Measurements from ENCODE around the gene SLC25A47. TPM values are rescaled to one million over a fixed set of nuclear protein-coding genes. Genes with fewer than 3 reads are reported as not detected.
A peak's percentile ranks its signal among the peaks of the same experiment; 100 is the strongest.
"Not testable (repeated sequence)": the region's sequence is repeated elsewhere in the genome, so short reads cannot be mapped to it uniquely, and the experiment has no call there.

SLC25A47 gene
- polyA plus RNA-seq, 4 donors, result 0.05 TPM; not detected in 3

DNA sequence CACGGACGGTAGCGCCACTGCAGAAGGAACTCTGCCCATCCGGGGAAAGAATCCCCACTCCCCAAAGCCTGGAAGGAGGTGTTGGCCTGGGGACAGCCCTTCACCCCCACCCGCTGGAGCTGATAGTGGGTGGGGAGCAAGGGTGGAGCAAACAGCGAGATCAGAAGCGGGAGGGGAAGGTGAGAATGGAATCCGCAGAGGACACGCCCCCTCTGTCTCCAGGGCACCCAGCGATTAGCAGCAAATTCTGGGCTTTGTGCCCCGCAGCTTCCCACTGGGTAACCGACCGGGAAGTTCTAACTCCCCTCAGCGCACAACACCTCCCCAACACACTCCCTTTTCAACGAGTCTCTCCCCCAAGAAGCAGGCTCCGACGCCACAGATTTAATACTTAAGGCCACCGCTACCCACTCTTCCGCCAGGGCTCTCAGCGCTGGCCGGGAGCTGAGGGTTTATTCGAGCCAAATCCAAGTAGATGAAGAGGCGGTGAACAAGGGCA lies 18.3 kb upstream of the SLC25A47 start:
- DNase-seq (ENCODE audit: low read depth in 4 of 4, low spot score in 3 of 4), result no peak

DNA sequence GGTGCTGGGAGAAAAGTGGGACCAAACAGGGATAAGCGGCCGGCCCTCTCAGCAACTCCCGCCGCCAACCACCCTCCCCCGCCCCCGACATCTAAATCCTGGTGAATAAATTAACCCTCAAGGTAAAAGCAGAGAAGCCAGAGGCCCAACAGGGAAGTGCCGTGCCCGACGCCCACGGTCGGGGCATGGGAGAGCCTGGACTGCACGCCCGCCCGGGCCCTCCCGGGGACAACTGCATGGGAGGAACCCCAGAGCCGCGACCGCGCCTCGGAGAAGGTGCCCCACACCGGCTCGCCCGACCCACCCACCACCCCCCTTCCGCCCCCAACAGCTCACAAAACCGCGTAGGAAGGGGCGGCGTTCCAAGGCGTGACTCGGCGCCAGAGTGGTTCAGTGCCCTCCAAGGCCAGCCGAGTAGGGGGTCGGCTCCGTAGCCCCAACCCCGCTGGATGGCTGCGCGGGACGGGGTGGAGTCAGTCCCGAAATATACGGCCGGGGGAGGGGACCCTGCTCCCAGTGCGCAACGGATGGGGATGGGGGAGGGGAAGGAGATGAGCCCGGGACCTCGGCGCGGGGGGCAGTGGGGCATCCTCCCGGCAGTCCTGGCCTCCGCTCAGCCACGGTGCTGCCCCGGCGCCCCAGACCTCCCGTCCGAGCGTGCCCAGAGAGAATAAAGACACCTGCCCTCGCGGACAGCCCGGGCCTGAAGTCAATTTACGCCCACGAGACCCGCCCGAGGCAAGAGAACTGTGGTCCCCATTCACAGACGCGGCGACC lies 17.6 kb upstream of the SLC25A47 start:
- DNase-seq (ENCODE audit: low read depth in 4 of 4, low spot score in 3 of 4), result no peak

DNA sequence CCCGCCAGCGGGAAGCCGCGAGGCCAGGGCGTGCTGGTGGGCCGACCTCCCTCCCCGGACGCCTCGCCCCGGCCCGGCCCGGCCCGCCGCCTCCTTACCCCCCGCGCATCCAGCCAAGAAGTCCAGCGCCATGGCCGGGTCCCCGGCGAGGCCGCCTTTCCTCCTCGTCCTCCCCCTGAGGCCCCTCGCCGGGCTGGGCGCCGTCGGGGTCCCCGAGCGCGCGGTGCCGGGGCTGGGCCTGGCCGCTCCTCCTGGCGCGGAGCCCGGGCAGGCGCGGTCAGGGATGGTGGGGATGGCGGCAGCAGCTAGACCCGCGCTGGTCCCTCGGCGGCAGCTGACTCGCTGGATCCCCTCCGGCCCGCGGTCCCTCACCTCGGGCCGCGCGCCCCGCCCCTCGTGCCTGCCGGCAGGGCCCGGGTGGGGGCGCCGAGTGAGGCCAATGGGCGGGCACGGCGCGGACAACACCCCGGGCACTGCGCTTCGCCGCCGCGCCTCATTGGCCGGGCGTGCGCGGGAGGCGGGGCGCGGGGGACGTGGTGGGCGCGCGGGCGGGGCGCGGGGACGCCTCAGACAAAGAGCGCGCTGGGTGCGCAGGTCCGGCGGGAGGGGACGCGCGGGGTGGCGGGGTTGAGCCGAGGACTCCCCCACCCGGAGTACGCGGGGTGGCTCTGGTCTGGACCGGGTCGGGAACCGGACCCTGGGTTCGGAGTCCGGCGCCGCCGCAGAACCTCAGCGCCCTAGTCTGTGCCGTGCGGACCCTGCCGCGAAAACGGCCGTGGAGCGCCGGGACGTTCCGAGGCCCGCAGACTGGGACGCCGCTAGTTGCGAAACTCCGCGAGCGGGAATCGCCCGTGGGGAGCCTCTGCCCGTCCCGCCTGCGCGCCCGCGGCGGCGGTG lies 16.8 kb upstream of the SLC25A47 start, which contains the start of gene SLC25A29:
SLC25A29 (minus strand) TSS at position 344 of the 897 bp plus-strand sequence; CDS start at position 132, 212 bp downstream.
- peak; percentile 68 to 82 (median 78) for DNase-seq (ENCODE audit: low read depth in 4 of 4, low spot score in 3 of 4)

DNA sequence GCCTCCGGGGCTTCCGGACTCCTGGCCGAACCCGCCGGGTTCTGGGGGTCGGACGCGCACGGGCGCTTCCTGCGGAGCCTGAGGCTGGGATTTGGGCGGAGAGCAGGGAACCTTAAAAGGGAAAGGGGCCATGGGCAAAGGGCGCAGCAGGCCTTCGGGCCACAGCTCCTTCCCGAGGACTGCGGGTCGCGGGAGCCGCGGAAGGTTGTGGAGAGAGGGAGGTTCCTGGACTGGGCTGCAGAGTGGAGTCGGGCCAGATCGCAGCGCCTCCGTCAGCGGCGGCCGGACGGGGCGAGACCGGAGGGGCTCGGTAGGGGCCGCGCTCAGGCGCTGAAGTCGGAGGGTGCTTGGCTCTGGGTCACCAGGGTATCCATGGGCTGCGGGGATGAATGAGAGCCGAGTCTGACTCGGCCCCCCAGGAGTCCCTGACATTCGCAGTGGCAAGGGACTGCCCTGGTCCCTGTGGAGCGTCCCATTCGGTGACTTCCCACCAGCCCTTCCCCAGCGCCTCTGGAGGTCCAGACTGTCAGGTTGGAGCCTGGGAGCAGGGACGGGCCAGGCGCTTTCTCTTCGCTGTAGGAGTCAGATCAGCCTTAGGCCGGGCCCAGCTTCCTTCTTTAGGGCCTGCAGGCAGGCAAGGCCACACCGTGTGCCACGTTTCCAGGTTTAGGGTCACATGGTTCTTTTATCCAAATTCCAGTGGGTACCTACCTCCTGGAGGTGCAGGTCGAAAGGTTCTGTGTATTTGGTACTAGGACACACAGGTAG lies 16.0 kb upstream of the SLC25A47 start:
- no peak for DNase-seq (ENCODE audit: low read depth in 4 of 4, low spot score in 3 of 4)

DNA sequence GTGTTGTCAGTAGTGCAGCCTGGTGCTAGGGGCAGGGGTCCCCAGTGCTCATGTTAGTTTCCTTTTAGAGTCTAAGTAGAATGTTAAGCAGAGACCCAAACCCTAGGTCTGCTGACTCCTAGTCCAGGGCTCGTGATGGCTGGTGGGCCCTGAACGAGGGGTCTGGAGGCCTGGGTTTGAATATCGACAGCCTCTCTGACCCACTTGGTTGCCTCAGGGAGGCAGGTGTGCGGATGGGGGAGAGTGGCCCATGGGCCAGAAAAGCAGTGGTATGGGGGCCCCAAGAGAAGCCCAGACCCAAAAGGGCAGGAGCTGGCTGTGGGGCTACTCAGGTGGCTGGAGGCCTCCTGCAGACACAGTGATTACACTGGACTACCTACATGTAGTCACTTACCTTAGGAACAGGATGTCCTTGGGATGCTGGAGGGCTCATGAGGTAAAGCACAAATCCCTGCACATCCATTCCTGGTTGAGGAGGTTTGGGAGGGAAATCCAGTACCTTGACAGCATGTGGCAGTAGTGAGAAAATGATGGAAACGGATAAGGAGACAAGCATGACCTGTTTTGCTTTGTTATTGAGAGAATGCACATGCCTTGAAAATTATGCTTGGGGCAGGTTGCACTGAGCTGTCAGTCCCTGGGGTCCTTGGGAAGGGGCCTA lies 15.2 kb upstream of the SLC25A47 start:
- DNase-seq (ENCODE audit: low read depth in 4 of 4, low spot score in 3 of 4), result no peak

DNA sequence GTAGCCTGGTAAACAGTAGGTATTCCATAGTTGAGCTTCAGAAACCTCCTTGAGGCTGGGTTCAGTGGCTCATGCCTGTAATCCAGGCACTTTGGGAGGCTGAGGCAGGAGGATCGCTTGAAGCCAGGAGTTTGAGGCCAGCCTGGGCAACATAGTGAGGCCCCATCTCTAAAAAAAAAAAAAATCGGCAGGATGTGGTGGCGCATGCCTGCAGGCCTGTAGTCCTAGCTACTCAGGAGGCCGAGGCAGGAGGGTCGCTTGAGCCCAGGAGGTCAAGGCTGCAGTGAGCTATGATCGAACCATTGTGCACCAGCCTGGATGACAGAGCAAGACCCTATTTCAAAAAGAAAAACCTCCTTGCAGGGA lies 14.7 kb upstream of the SLC25A47 start:
- not testable (repeated sequence) for DNase-seq (ENCODE audit: low read depth in 4 of 4, low spot score in 3 of 4)

DNA sequence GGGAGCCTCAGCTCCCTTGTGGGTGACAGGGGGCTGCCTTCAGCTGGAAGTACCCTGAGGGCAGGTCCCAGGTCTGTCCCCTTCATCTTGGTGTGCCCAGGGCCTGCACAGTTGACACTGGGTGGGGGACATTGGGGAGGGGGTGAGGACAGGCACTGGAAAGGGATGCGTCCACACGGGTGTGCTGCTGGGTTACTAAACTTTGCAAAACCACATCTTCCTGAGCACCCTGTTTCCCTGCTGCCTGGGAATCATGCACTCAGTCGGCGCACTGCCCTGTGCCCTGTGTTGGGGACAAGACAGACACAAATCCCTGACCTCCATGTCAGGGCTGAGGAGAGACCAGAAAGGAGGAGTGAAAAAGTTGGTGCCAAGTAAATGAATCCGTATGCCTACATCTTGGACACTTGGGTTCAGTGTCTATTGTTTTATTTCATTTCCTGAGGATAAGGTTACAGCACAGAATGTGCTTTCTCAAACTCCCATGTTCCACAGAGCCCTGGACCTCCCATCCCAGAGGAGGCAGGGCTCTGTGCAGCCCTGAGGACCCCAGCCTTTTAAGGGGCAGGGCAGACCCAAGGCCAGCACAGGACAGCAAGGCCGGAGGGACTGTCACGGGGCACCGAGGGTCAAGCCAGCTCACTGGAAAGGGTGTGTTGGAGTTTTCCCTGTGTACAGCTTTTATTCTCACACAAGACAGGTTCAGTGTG lies 14.0 kb upstream of the SLC25A47 start:
- no peak for DNase-seq (ENCODE audit: low read depth in 4 of 4, low spot score in 3 of 4)

DNA sequence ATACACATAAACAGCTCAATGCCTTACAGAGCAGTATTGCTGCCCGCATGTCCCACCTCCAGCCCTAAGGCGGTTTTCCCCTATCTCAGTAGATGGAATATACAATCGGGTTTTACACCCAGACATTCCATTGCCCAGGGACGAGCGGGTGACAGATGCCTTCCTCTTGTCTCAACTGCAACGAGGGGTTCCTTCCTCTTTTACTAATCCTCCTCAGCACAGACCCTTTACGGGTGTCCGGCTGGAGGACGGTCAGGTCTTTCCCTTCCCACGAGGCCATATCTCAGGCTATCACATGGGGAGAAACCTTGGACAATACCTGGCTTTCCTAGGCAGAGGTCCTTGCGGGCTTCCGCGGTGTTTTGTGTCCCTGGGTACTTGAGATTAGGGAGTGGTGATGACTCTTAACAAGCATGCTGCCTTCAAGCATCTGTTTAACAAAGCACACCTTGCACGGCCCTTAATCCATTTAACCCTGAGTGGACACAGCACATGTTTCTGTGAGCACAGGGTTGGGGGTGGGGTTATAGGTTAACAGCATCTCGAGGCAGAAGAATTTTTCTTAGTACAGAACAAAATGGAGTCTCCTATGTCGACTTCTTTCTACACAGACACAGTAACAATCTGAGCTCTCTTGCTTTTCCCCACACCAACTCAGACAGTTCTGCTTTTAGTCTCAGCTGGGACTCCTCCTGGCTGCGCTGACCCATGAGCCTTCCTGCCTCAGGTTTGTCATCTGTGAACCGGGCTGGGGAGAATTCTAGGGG lies 10.8 kb upstream of the SLC25A47 start:
- DNase-seq (ENCODE audit: low read depth in 4 of 4, low spot score in 3 of 4), result not testable (repeated sequence)

DNA sequence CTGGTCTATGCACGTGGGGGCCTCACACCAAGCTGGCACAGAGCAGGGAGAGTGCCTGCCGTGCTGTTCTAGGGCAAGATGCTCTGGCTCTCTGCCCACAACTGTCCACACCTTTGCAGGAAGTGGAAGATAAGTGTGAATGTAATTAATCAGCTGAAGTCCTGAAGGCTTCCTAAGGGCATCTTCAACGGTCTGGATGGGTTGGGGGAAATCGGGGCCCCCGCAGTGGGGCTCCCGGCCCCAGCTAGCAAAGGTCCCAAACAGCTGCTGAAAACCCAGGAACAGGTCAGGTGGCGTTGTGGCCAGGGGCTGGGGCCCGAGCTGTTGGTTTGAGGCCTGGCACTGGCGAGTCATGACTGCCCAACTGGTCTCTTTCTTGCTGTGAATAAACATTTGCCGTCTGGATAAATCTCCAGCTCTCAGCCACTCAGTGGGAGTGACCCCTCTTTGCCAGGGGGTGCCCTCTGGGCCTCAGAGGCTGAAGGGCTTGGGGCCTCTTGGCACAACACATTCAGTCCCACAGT lies 10.2 kb upstream of the SLC25A47 start:
- DNase-seq (ENCODE audit: low read depth in 4 of 4, low spot score in 3 of 4), result no peak

DNA sequence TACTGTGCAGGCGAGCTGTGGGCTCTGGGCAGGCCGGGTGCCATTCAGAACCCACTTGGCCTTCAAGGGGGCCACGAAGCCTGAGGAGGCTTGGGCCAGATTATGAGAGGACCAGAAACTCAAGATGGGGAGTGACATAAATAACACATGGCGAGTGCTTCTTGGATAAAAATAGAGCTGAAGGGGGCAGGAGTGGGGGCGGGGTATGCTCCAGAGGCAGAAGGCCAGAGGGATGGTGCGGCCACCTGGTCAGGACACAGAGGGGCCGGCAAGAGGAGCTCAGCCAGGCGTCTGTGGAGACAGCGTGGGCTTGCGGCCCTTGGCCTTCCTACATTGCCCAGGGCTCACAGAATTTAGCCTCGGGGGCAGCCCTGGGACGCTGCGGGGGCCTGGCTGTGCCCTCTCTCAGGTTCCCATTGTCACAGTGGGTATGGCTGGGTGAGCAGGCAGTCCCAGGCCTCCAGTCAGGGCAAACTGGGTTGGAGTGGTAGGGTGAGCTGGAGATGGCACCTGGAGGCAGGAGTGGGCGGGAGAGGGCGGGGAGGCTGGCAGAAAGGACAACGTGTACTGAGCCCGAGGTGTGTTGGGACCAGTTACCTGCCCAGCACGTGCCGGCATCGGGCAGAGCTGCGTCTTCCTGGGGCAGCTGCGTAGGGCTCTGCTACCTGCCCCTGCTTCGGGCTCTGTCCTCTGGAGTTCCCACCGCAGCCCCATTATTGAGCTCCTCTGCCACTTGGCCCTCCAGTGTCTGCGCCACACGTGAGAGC lies 9.5 kb upstream of the SLC25A47 start:
- no peak for DNase-seq (ENCODE audit: low read depth in 4 of 4, low spot score in 3 of 4)

DNA sequence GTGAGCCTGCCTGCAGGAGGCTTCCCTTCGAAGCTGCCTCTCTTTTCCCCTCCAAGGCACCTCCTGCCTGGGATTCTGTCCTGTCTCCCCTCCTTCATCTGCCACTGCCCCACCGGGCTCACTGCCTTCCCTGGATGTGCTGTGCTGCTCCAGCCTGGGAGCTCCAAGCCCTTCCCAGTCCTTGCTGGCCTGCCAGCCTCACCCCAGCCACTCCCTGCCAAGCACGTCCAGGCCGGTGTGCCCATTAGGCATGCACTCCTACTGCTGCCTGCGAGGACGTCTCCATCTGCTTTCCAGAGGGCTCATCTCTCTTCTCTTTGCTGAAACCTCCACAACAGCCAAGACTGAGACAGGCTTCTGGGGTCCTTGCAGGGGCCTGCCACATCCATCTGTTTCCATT lies 8.4 kb upstream of the SLC25A47 start:
- no peak for DNase-seq (ENCODE audit: low read depth in 4 of 4, low spot score in 3 of 4)

DNA sequence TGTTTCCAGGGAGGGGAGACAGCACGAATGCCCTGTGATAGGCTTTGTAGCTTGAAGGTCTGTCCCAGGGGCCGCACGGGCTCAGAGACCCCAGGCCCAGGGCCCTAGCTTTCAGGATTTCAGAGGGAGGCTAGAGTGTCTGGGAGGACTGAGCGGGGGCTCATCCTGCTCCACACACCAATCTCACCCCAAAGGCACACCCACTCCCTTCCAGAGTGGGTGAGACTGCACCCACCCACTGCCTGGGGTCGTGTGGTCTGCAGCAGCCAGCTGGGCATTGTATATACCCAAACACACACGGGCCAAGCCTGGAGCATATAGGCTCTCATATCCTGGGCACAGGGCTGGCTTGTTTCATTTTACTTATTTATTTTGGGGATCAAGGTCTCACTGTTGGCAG lies 5.8 kb upstream of the SLC25A47 start:
- no peak for DNase-seq (ENCODE audit: low read depth in 4 of 4, low spot score in 3 of 4)

DNA sequence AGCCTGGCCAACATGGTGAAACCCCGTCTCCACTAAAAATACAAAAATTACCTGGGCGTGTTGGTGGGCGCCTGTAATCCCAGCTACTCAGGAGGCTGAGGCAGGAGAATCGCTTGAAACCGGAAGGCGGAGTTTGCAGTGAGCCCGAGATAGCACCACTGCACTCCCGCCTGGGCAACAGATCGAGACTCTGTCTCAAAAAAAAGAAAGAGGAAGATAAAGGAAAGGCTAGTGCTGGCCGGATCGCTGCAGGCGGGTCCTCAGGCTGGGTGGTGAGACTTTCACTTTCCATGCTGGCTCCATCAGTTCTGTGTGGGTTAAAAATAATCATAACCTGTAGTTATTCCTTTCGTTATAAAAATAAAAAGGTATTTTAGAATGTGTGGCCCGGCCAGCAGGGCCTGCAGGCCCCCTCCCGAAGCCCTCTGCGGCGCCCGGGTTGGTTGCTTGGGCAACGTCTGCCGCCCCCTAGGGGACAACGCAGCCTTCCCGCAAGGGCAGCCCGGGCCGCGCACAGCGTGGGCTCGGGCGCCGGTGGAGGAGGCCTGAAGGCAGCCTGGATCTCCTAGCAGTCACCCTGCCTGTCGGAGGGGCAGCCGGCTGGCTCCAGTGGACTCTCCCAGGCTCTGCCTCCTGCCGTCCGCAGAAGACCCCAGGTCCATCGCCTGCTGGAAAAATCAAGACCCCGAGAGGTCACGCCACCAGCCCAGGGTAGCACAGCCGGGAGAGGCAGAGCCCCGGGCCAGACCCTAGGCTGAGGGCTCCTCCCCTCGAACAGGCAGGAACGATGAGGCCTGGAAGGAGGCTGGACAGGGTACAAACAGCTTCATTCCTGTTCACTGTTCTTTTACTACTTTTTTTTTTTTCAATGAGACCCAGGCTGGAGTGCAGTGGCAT lies 5.0 kb upstream of the SLC25A47 start:
- DNase-seq (ENCODE audit: low read depth in 4 of 4, low spot score in 3 of 4), result no peak

DNA sequence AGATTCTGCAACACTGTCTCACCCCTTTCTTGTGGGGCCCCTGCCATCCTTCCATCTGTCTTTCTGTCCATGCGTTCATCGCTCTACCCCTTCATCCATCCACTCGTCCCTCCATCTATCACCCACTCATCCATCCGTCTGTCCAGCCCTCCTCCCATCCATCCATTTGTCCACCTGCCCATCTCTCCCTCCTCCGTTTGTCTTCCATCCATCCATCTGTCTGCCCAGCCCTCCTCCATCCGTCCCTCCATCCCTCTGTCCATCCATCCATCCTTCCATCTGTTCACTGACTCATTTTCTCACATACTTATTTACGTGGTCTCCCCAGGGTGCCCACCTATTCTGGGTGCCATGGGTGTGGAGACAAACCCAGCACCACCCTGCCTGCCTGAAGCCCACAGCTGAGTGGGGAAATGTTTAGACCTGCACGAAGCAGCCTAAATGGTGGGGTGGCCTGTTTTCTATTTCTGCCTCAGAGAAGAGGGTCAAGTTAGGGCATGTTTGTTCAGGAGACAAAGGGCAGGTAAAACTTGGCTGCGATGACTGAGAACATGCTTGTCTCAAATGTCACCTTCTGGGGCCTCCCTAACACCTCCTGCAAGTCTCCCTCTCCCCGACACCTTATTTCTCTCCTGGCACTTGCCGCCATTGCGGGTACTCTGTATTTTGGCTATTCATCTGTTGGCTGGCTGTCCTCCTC lies 2.8 kb upstream of the SLC25A47 start:
- DNase-seq (ENCODE audit: low read depth in 4 of 4, low spot score in 3 of 4), result no peak

DNA sequence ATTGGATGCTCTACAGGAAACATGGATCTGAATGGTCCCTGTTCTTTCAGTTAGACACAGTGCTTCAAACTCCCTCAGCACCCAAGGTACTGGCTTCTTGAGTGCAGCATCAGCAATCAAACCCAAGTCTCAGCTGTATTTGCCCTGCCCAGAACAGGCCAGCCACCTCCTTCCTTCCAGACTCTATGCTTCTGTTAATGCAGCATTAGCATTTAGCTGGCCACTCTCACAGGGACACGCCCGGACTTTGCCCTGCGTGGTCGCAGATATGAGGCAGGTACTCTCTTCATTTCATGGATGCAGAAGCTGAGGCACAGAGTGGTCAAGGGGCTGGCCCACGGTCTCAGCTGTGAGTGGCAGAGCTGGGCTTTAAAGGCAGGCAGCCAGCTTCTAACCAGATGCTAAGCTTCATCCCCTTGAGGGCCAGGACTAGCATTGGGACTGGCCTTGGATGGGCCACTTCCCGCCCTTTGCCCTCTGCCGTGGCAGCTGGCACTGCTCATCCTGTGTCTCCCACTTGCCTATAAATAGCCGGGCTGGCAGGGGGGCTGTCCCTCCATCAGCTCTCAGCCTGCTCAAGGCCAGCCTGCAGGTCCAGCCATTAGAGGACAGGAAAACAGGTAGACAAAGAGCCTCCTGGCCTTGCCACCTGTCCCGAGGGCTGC lies 1.5 kb upstream of the SLC25A47 start:
- no peak for DNase-seq (ENCODE audit: low read depth in 4 of 4, low spot score in 3 of 4)

All from right renal pelvis (tissue), 4 donors.